GM23338 (cell line): ENCODE results near the gene LAMC3. TPM values are rescaled to one million over a fixed set of nuclear protein-coding genes. Genes with fewer than 3 reads are reported as not detected.
A peak's percentile ranks its signal among the peaks of the same experiment; 100 is the strongest.

Experiments used
- ATAC-seq: fragments of 200-7000 bp; cut with Tn5 transposase; 3 replicates; pipeline ENCODE4 v1.9.1; 2020
- DNase-seq: peaks from one replicate; pipeline ENCODE4 v3.0.0-alpha.2; 2015; ENCODE audit warnings: low spot score
- H2AFZ ChIP-seq: fragments of 200-600 bp; sonication (generic); 2 replicates; pipeline ENCODE4 v1.8.0; 2016; ENCODE audit warnings: antibody characterized with exemption, mild to moderate bottlenecking, moderate library complexity
- H3F3A ChIP-seq: fragments of 200-600 bp; sonication (generic); replicated peaks from 2 replicates; pipeline ENCODE4 v1.8.0; 2017; ENCODE audit warnings: antibody characterized with exemption, mixed run types, low read depth
- H3K27ac ChIP-seq: fragments of 200-600 bp; sonication (generic); 2 replicates; pipeline ENCODE4 v1.6.1; 2016; ENCODE audit warnings: low read depth
- H3K27me3 ChIP-seq: fragments of 200-600 bp; sonication (generic); 2 replicates; pipeline ENCODE4 v1.8.0; 2016; ENCODE audit warnings: mild to moderate bottlenecking, mixed run types, moderate library complexity; ENCODE audit not compliant: insufficient read depth
- H3K36me3 ChIP-seq: fragments of 200-600 bp; sonication (generic); 2 replicates; pipeline ENCODE4 v1.8.0; 2016; ENCODE audit warnings: mild to moderate bottlenecking; ENCODE audit not compliant: insufficient read depth
- H3K4me1 ChIP-seq: fragments of 200-600 bp; sonication (generic); 2 replicates; pipeline ENCODE4 v1.8.0; 2016; ENCODE audit warnings: mild to moderate bottlenecking, moderate library complexity; ENCODE audit not compliant: insufficient read depth
- H3K4me2 ChIP-seq: fragments of 200-600 bp; sonication (generic); 2 replicates; pipeline ENCODE4 v1.7.1; 2017; ENCODE audit warnings: mixed run types
- H3K4me3 ChIP-seq: fragments of 200-600 bp; sonication (generic); 2 replicates; pipeline ENCODE4 v1.6.1; 2016; ENCODE audit warnings: mixed run types
- H3K79me2 ChIP-seq: fragments of 200-600 bp; sonication (generic); replicated peaks from 2 replicates; pipeline ENCODE4 v1.8.0; 2017; ENCODE audit warnings: mild to moderate bottlenecking; ENCODE audit not compliant: insufficient read depth
- H3K9me2 ChIP-seq: fragments of 200-600 bp; sonication (generic); 2 replicates; pipeline ENCODE4 v1.8.0; 2017; ENCODE audit not compliant: insufficient read depth
- H4K20me1 ChIP-seq: fragments of 200-600 bp; sonication (generic); replicated peaks from 2 replicates; pipeline ENCODE4 v1.8.0; 2017; ENCODE audit warnings: mild to moderate bottlenecking; ENCODE audit not compliant: insufficient read depth
- H3K27ac Mint-ChIP-seq: 2 replicates; pipeline ENCODE4 v1.8.0; 2020; ENCODE audit warnings: inconsistent platforms, mild to moderate bottlenecking, moderate library complexity, mixed read lengths
- H3K27me3 Mint-ChIP-seq: 3 replicates; pipeline ENCODE4 v1.8.0; 2022; ENCODE audit warnings: low read depth, mild to moderate bottlenecking, moderate library complexity, mixed read lengths, inconsistent platforms; ENCODE audit not compliant: insufficient read depth, poor library complexity
- H3K36me3 Mint-ChIP-seq: 3 replicates; pipeline ENCODE4 v1.8.0; 2021; ENCODE audit warnings: low read depth, mild to moderate bottlenecking, inconsistent platforms, moderate library complexity, mixed read lengths
- H3K4me1 Mint-ChIP-seq: 3 replicates; pipeline ENCODE4 v1.8.0; 2020; ENCODE audit warnings: mild to moderate bottlenecking, inconsistent platforms, mixed read lengths
- H3K4me3 Mint-ChIP-seq: 3 replicates; pipeline ENCODE4 v1.8.0; 2021; ENCODE audit warnings: moderate library complexity, mild to moderate bottlenecking, inconsistent platforms, mixed read lengths
- H3K9me3 Mint-ChIP-seq: 3 replicates; pipeline ENCODE4 v1.8.0; 2020; ENCODE audit warnings: moderate library complexity, mild to moderate bottlenecking, inconsistent platforms, mixed read lengths
- CTCF ChIP-seq, 2 experiments: fragments of 200-600 bp in 1 of 2; sonication (generic) in 1 of 2; conservative IDR thresholded peaks; 2 replicates each; pipeline versions ENCODE4 v1.5.1 to v1.6.1; 2016 to 2017; ENCODE audit warnings: antibody characterized with exemption in 2 of 2, low read depth in 2 of 2, mild to moderate bottlenecking in 2 of 2, moderate library complexity in 1 of 2
- EZH2 ChIP-seq: fragments of 200-600 bp; sonication (generic); IDR thresholded peaks from one replicate; pipeline ENCODE4 v1.8.0; 2017; ENCODE audit warnings: antibody characterized with exemption, mild to moderate bottlenecking, low read depth; ENCODE audit not compliant: unreplicated experiment
- EZH2phosphoT487 ChIP-seq: fragments of 200-600 bp; sonication (generic); IDR thresholded peaks from one replicate; pipeline ENCODE4 v1.8.1; 2018; ENCODE audit warnings: antibody characterized with exemption; ENCODE audit not compliant: unreplicated experiment
- POLR2AphosphoS5 ChIP-seq: IDR thresholded peaks from 2 replicates; pipeline ENCODE4 v1.6.1; 2016; ENCODE audit warnings: antibody characterized with exemption, low read depth
- REST ChIP-seq: IDR thresholded peaks from one replicate; pipeline ENCODE4 v1.6.1; 2018; ENCODE audit warnings: antibody characterized with exemption; ENCODE audit not compliant: unreplicated experiment
- polyA plus RNA-seq: library from polyadenylated mRNA; unstranded; fragments of >200 nt; fragmentation: Nextera tagmentation; extraction: Ambion mirVana; gene quantifications from 2 replicates; pipeline ENCODE4 v1.2.1, GENCODE V29; 2016
- total RNA-seq: library from RNA; depleted of rRNA; stranded (reverse); fragments of >200 nt; shearing (Covaris generic); gene quantifications from 2 replicates; pipeline ENCODE4 v1.2.3, GENCODE V29; 2014

Gene LAMC3
- total and polyA plus RNA-seq, 2 experiments from 2014 or later = 9.0 to 27.4 TPM

- no peaks in the 10 kb centered on the region for H4K20me1 ChIP-seq
- no peaks in the 10 kb centered on the region for H3K9me2 ChIP-seq
- H3K27me3 ChIP-seq = no peaks in the 10 kb centered on the region
- no peak overlapping the region for H3K4me3 ChIP-seq
- ATAC-seq (no peak), DNase-seq (no peak)
- Mint-ChIP-seq H3K27me3 (no peaks in the 10 kb centered on the region), H3K36me3 (peaks cover 9% of the 10 kb centered on the region), H3K9me3 (no peaks in the 10 kb centered on the region; the same call in 2 of the 3 replicates), H3K4me3 (no peak overlapping the region), H3K27ac (no peak overlapping the region), H3K4me1 (no peaks in the 10 kb centered on the region)
- H3K4me1 ChIP-seq = no peaks in the 10 kb centered on the region
- no peak overlapping the region for H2AFZ ChIP-seq
- H3K79me2 ChIP-seq = no peaks in the 10 kb centered on the region
- H3F3A ChIP-seq = no peaks in the 10 kb centered on the region
- TF ChIP-seq REST = no peak
- no peaks in the 10 kb centered on the region for H3K36me3 ChIP-seq
- H3K4me2 ChIP-seq = no peak overlapping the region
- H3K27ac ChIP-seq = no peak overlapping the region
These were observed 37.1 kb downstream of the LAMC3 start for GRCh38 chr9:131046093-131046380.

GRCh38 chr9:131046581-131047202 is 37.7 kb downstream of the LAMC3 start:
- Mint-ChIP-seq H3K9me3 (no peaks in the 10 kb centered on the region; the same call in 2 of the 3 replicates), H3K27me3 (no peaks in the 10 kb centered on the region), H3K36me3 (peaks cover 6% of the 10 kb centered on the region), H3K4me3 (no peak overlapping the region; the same call in 2 of the 3 replicates), H3K27ac (no peak overlapping the region), H3K4me1 (no peaks in the 10 kb centered on the region)
- TF ChIP-seq CTCF (conservative IDR thresholded peaks at IDR 0.05; ENCODE audit: low read depth in 2 of 2) (peak; percentile 82 to 93), EZH2phosphoT487 (no peak)
- no peaks in the 10 kb centered on the region for H3F3A ChIP-seq
- H3K4me2 ChIP-seq = 0 out of 2 replicates have a peak overlapping the region, but pooled peaks have one; percentile 48
- H3K36me3 ChIP-seq = no peaks in the 10 kb centered on the region
- H2AFZ ChIP-seq = no peak overlapping the region
- peak; percentile 92 for DNase-seq
- H3K79me2 ChIP-seq = no peaks in the 10 kb centered on the region
- no peak overlapping the region for H3K4me3 ChIP-seq
- no peaks in the 10 kb centered on the region for H3K9me2 ChIP-seq
- ATAC-seq = peak; percentile 96
- H3K4me1 ChIP-seq = no peaks in the 10 kb centered on the region
- H3K27me3 ChIP-seq = no peaks in the 10 kb centered on the region
- no peaks in the 10 kb centered on the region for H4K20me1 ChIP-seq
- H3K27ac ChIP-seq = no peak overlapping the region

- H3K27ac Mint-ChIP-seq = no peak overlapping the region
- no peaks in the 10 kb centered on the region; the same call in 2 of the 3 replicates for H3K9me3 Mint-ChIP-seq
- peaks cover 1% of the 10 kb centered on the region for H3K27me3 Mint-ChIP-seq
- TF ChIP-seq REST (no peak), POLR2AphosphoS5 (no peak), EZH2 (no peak)
These were observed 39.4 kb downstream of the LAMC3 start for GRCh38 chr9:131048332-131048731.

More at GRCh38 chr9:131048332-131048731, 39.4 kb downstream of the LAMC3 start:
- H3K79me2 ChIP-seq = no peaks in the 10 kb centered on the region
- no peaks in the 10 kb centered on the region for H3F3A ChIP-seq
- H3K36me3 ChIP-seq = no peaks in the 10 kb centered on the region
- DNase-seq (no peak), ATAC-seq (no peak)
- no peaks in the 10 kb centered on the region for H3K4me1 Mint-ChIP-seq
- H3K4me3 Mint-ChIP-seq = no peak overlapping the region
- no peaks in the 10 kb centered on the region for H3K4me1 ChIP-seq
- no peak overlapping the region for H3K27ac ChIP-seq
- H3K36me3 Mint-ChIP-seq = peaks cover 6% of the 10 kb centered on the region
- H3K4me2 ChIP-seq = no peak overlapping the region
- no peaks in the 10 kb centered on the region for H3K27me3 ChIP-seq
- H3K4me3 ChIP-seq = no peak overlapping the region
- no peaks in the 10 kb centered on the region for H4K20me1 ChIP-seq
- H2AFZ ChIP-seq = no peak overlapping the region
- H3K9me2 ChIP-seq = no peaks in the 10 kb centered on the region
